ENCODE results near the gene TANGO6. TPM values are rescaled to one million over a fixed set of nuclear protein-coding genes. Genes with fewer than 3 reads are reported as not detected.
"Not testable (repeated sequence)": the region's sequence is repeated elsewhere in the genome, so short reads cannot be mapped to it uniquely, and the experiment has no call there.

Gene TANGO6
- total RNA-seq, 1 donor from 2014 or later: 18.1 TPM

DNA sequence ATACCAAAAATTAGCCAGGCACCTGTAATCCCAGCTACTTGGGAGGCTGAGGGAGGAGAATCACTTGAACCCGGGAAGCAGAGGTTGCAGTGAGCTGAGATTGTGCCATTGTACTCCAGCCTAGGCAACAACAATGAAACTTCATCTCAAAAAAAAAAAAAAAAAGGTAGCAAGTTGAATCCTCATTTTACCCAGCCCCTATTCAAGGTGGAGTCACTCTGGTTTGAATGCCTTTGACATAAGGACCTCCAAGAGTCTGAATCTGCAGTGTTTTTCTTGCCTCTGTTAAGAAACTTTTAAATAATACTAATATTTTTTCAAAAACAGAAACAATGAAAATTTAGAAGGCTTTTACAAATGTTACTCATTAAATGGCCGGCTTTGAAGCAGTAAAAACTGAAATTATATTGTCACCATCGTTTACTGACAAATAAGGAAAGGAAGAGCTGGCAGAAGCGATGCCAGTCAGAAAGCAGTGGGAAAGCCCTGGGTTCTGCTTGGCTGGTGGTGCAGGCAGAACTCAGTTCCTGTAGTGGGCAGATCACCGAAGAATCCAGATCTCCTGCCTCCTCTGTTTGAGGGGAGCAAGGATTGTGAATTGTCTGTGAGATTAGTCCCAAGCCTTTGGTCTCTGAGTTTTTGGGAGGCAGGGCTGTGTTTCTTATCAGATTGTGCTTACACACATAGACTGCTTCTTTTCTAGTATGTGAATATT lies 162.5 kb downstream of the TANGO6 start:
- DNase-seq (ENCODE audit: low read depth): peak; percentile 64

DNA sequence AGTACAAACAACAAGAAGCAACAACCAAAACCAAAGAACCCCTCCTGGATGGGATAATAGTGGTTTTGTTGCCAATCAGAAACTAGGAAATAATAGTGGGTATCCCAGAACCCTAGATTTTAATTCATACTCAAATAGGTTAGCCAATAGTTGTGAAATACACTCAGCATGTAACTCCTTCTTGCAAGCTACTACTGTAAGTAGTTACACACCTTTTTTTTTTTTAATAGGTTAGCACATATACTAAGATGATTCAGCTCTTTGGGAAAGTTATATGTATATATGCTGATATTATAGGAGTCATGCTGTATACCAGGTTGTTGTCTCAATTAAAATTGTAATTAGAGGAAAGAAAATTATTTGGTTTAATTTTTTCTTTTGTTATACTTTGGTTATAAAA lies 169.6 kb downstream of the TANGO6 start:
- no peak for DNase-seq (ENCODE audit: low read depth)

DNA sequence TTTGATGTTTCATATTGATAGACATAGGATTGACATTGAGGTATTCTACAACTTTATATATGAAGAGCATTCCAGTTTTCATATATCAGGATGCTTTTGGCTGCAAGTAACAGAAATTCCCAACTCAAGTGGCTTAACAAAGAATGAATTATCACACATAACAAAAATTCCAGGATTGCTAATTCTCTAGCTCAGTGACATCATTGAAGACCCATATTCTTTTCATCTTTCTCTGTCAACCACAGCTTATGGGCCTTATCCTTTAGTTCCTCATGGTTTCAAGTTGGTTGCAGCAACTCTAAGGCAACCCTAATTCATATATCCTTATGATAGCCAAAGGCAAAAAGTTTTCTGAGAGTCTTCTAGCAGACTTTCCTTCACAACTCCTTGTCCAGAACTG lies 170.7 kb downstream of the TANGO6 start:
- no peak for DNase-seq (ENCODE audit: low read depth)

DNA sequence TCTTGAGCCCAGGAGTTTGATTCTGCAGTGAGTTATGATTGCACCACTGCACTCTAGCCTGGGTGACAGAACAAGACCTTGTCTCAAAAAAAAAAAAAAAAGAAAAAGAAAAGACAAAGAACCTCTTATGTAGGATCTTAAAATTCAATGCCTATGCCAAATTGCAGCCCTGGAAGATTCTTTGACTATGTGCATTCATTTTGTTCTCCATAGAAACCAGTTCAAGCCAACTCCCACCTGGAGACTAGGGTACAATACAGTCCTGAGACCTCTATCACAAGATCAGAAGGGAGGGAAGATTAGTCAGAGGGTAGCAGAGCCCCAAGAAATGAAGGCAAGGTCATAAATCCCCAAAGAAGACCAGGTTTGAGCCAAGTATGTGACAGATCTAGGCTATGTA lies 171.5 kb downstream of the TANGO6 start:
- DNase-seq (ENCODE audit: low read depth): no peak

DNA sequence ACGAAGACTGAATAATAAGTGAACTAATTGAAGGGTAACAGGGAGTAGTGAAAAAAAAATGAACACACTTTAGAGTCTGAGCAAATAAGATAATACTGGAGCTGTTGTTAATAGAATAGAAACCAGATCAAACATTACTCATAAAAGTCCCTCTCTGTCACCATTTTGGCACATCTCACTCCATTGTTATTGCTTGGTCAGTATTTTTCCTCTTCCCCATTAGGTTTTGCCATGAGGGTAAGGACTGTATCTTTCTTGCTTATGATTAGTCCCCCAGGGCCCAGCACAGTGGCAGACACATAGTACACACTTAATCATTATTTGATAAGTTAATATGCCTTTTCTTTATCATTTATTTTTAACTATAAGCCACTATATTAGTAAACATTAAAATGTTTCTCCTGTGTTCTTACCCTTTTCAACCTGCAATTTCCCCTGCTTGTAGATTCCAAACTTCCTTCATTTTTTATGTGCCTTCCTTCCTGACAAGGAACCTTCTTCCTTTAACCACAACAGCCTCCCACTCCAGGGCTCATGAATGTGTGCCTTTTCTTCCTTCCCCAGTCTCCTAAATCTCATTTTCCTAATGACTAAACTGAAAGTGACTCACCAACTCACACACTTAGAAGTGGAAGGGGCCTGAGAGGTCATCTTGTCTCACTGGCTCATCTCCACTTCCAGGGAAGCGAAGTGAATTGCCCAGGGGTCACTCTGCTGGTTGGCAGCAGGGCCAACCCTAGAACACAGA lies 173.9 kb downstream of the TANGO6 start:
- peak; percentile 92 for DNase-seq (ENCODE audit: low read depth)

DNA sequence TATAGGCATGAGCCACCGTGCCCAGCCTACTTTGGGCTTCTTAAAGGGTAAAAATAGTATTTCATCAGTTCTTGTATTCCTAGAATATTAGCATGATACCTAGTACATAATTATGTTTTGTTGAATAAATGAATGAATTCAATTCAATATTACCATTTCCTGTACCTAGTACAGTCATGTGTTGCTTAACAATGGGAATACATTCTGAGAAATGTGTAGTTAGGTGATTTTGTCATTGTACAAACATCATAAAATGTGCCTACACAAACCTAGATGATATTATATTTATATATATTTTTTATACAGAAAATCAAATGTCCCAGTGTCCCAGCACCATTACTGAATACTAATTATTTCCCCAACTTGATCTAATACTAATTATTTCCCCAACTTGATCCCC lies 176.5 kb downstream of the TANGO6 start:
- DNase-seq (ENCODE audit: low read depth): no peak

DNA sequence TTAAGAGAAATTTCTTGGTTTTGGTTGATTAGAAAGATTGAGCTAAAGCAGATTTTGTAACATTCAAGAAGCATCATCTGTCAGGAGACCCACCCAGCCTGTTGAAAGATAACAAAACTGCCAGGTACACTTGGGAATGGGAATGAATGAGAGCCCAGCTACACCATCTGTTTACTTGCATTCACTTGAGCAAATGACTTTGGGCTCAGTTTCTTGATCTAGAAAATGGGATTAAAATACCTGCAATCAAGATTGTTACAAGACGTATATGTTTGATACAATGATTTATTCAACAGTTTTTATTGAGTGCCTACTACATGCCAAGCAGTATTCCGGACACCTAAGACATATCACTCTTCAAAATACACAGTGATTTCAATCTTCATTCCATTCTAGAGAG lies 185.8 kb downstream of the TANGO6 start:
- DNase-seq (ENCODE audit: low read depth): no peak

DNA sequence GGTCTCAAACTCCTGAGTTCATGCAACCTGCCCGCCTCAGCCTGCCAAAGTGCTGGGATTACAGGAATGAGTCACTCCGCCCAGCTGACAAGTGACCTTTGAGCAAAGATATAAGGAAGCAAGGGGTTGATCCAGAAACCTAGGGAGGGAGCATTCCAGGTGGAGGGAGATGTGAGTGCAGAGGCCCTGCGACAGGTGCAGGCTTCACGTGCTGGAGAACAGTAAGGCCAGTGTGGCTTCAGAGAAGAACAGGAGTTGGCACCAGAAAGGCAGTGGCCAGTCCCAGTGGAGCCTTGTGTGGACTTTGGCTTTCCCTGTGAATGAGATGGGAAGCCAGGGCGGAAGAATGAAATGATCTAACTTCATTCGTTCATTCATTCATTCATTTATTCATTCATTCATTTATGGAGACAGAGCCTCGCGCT lies 188.6 kb downstream of the TANGO6 start:
- DNase-seq (ENCODE audit: low read depth): peak; percentile 9

DNA sequence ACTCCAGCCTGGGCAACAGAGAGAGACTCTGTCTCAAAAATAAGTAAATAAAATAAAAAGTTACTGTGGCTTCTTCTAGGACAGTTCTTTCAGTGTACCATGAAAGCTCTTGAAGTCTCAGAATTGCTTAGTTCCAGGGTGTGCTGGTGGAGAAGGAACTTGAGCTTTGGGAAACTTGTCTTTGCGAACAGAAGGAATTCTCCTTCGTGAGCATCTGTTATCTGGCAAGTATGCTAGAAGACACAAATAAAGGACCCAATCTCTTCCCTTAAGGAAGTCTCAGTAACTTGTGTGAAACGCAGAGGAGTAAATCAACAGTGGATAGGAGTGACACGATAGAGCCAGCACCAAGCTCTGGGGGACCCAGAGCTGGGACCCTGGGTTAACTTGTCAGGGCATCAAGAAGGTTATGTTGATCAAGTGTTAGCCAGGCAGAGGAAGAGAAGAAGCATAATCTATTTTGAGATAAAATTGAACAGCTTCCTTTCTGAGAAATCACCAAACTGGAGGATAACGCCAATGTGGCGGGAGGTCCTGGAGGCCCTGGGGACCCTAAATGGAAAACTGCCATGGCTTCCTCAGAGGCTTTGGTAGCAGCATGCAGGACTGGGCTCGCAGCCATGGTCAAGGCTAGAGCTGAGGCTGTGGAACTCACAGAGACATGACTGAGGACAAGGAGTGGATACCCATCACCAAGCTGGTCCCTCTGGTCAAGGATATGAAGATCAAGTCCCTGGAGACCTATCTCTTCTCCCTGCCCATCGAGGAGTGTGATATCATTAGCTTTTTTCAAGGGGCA lies 190.0 kb downstream of the TANGO6 start:
- no peak for DNase-seq (ENCODE audit: low read depth)

DNA sequence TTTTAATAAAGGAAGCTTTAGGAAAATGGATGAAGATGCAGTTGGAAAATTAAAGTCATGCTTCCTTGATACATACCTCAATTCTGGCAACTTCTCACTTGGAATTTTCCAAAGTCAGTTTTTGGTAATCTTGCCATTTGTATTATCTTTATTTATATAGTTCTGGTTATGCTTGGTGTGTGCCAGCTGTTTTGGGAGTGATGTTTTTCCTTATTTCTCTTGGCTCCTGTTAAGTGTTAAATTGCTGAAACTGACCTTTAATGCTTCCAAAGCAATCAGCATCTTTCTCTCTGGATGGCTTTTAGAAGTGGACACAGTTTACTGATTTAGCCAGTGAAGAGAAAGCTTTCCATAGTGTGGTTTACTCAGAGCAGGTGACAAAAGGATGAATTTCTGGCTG lies 192.0 kb downstream of the TANGO6 start:
- no peak for DNase-seq (ENCODE audit: low read depth)

DNA sequence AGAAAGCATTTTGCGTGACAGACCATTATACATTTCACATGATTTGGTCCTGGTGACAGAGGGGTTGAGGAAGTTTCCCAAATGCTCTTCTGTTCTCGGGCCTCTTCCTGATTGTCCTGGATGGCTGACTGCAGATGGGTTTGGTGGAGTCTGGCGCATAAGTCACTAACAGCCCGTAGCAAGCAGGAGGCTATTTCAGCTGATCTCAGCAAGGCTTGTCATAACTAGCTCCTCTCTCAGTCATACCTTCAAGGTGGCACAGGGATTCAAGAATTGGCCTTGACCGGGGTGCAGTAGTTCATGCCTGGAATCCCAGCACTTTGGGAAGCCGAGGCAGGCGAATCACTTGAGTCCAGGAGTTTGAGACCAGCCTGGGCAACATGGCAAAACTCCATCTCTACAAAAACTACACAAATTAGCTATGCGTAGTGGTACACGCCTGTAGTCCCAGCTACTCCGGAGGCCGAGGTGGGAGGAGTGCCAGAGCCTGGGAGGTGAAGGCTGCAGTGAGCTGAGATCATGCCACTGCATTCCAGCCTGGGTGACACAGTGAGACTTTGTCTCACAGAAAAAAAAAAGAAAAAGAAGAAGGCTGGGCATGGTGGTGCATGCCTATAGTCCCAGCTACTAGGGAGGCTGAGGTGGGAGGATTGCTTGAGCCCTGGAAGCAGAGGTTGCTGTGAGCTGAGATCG lies 193.2 kb downstream of the TANGO6 start:
- no peak for DNase-seq (ENCODE audit: low read depth)

DNA sequence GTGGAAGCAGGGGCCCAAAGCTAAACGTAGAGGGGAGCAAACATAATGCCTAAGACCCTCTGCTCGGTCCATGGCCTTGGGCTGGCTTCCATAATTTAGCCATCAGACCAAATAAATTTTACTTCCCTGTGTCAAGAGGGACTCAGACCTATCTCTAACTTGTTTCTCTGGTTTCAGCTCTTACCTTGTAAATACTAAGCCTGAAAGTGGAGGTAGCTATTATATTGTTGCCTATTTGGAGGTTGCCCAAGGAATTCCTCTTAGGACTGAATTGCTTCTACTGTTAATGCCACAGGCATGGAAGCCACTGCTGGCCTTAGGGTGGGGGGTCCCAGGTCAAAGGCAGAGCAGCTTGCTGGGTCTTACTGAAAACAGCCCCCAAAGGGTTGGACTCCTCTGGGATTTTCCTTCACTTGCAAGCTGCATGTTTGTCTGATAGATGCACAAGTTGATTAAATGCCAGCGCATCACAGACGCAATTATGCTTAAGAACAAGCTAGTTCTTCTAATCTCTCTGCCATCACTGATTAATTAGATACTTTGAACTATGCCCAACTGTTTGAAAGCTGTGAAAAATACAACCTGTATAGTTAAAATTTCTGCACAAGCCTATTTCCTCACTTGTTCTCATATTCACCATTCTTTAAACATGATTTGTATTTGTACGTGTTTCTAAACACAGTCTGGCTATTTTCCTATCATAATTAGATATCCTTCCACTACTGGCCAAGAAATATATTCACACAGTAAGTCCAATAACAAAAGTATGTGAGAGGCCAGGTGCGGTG lies 194.2 kb downstream of the TANGO6 start:
- DNase-seq (ENCODE audit: low read depth): no peak

DNA sequence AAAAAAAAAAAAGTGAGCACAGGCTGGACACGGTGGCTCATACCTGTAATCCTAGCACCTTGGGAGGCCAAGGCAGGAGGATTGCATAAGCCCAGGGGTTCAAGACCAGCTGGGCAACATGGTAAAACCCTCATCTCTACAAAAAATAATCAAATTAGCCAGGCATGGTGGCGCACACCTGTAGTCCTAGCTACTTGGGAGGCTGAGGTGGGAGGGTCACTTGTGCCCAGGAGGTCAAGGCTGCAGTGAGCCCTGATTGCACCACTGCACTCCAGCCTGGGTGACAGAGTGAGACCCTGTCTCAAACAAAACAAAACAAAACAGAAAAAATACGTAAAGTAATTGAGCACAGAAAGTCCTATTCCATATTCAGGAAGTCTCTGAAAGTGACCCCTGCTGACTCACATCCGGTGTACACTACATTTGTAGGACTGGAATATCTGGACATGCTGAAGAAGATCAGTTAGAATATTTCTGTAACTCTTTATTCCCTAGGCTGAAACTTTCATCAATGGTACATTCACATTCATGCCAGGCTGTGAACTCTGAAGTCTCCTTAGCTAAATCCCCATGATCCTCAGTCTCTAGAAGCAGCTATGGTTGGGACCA lies 196.1 kb downstream of the TANGO6 start:
- DNase-seq (ENCODE audit: low read depth): peak; percentile 19

DNA sequence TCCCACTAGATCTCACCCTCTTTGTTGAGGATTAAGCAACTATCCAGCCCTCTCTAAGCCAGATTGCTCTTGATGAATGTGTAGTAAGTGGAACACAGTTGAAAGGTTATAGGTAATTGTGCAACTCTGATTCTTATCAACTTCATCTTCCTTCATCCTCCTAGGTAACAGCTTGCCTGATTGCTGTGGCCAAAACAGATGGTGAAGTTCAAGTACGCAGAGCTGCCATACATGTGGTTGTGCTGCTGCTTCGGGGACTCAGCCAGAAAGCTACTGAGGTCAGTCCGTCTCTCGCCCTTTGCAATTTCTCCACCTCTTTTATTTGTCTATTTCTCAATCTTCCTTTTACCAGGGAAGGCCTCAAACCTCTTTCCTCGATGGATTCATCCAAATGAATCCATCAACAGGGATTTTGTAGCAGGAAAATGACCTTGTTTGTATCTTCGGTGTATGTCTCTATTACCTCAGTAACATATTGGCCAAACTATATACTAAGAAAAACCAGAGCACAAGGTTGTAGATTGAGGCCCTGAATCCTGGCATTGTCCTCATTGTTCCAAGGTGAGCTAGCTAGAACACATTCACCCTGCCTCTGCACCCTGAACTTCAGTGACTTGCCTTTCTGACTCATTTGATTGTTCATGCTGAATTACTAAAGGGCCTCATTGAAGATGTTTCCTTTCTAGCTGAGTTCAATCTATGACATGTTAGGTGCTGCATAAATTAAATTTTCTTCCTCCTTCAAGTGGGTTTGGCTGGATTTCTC lies 197.0 kb downstream of the TANGO6 start:
- peak; percentile 84 for DNase-seq (ENCODE audit: low read depth)

DNA sequence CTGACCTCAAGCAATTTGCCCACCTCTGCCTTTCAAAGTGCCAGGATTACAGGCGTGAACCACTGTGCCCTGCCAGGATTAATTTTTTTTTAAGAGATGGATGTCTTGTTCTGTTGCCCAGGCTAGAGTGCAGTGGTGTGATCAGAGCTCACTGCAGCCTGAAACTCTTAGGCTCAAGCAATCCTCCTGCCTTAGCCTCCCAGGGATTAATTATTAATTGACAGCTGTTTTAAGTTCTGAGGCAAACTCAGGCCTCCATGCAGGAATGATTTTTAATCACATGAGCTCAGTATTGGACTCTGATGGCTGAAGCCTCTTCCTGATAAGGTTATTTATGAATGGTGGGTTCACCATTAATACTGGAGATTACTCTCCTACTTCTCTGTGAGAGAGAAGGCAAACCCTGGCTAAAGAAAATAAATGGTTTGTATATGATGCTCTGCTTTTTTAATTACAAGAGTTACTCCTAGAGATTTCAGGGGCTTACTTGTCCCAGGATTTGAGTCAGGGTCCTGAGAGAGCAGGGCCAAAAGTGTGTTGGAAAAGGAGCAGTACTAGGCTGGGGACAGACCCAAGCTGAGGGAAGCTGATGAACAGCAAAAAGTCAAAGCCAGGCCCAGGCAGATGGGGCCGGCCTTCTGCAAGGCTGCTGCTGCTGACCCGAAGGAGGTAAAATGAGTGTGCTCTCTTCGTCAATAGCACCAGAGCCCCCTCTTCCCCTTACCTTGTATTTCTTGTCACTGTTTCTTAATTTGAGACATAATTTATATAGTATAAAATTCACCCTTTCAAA lies 205.2 kb downstream of the TANGO6 start:
- no peak for DNase-seq (ENCODE audit: low read depth)

DNA sequence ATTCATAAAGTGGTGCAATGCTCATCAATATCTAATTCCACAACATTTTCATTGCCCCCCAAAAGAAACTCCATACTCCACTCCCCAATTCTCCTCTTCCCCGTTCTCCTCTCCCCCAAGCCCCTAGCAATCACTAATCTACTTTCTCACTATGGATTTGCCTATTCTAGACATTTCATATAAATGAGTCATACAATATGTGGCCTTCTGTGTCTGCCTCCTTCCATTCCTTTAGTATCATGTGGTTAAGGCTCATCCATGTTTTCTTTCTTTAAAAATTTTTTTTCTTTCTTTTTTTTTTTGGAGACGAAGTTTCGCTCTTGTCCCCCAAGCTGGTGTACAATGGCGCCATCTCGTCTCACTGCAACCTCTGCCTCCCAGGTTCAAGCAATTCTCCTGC lies 205.8 kb downstream of the TANGO6 start:
- peak; percentile 67 for DNase-seq (ENCODE audit: low read depth)

DNA sequence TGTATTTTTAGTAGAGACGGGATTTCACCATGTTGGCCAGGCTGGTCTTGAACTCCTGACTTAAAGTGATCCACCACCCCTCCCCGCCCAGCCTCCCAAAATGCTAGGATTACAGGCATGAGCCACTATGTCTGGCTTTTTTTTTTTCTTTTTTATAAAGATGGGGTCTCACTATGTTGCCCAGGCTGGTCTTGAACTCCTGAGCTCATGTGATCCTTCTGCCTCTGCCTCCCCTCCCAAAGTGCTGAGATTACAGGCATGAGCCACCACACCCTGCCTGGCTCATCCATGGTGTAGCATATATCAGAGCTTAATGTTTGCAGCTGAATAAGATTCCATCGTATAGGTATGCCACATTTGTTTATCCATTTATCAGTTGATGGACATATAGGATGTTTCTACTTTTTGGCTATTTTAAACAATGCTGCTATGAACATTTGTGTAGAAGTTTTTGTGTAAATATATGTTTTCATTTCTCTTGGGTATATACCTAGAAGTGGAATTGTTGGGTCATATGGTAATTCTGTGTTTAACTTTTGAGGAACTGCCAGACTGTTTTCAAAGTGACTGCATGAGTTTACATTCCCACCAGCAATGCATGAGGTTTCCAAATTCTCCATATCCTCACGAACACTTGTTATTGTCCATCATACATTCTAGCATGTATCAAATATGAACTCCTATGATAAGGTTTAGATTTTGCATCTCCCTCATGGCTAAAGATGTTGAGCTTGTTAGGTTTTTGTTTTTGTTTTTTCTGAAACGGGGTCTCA lies 206.5 kb downstream of the TANGO6 start:
- no peak for DNase-seq (ENCODE audit: low read depth)

DNA sequence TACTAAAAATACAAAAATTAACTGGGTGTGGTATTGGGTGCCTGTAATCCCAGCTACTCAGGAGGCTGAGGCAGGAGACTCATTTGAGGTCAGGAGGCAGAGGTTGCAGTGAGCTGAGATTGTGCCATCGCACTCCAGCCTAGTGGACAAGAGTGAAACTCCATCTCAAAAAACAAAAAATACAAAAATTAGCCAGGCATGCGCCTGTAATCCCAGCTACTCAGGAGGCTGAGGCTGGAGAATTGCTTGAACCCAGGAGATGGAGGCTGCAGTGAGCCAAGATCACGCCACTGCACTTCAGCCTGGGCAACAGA lies 208.1 kb downstream of the TANGO6 start:
- DNase-seq (ENCODE audit: low read depth): not testable (repeated sequence)

DNA sequence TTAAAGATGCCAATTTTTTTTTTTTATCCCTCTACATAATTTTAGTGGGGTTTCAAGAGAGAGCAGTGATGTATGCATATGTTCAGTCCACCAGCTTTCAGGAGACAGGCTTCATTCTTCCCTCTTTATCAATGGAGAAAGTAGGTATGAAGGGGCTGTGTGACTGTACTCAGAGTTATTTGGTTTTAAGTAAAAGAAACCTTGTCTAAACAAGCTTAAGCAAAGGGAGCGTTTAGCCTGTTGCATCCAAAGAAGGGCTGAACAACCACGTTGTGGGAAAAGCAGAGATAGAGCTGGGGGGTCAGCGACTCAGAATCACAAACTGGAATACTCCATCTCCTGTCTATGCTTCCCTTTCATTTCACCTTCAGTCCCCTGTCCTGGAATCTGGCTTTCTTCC lies 211.7 kb downstream of the TANGO6 start:
- no peak for DNase-seq (ENCODE audit: low read depth)

Measured in renal cortical epithelial cell (primary cell).